HG02973 (cell line): ENCODE data around the gene ABCG1.

Experiments used
- ATAC-seq: cut with Tn5 transposase; IDR thresholded peaks from one replicate; pipeline ENCODE4 v1.9.1; 2021; ENCODE audit warnings: moderate library complexity; ENCODE audit not compliant: unreplicated experiment

The ABCG1 gene

DNA sequence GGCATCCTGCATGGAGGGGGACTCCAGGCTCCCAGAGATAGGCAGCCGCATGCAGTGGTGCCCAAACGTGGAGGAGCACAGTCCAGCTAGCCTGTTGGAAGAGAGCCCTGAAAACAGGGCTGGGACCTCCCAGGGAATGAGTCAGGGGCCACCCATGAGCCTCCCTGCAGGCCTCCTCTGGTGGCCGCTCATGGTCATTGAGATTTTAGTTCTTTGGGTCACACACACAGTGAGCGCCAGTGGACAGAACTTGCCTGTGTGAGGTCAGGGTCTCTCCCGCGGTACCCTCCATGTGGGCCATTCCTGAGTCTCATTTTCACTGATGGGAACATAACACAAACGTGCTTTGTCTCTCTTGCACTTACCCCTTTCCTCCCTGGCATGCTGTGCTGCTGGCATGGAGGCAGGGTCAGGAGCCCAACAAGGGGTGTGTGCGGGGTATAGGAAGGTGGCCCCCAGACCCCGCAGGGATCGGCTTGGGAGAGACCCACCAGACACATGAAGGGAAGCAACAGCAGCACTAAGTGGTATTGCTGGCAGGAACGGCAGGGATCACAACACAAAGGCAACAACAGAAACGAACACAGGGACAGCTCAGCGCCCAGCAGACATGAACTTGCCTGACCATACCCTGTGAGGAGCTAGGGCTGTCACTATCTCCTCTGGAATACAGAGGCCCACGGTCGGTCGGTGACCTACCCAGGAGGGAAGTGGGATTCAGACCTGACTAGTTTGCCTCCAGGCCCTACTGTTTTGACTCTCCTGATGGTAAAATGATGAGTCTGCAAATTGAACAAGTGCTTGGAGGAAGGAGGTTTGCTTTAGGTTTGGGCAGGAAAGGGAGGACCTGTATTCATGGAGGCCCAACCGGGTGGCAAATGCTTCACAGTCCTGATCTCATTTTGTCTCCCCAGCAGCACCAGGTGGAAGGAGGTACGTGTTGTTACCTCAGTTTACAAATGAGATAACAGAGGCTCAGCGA lies 31.8 kb downstream of the ABCG1 start:
- ATAC-seq, result no peak

DNA sequence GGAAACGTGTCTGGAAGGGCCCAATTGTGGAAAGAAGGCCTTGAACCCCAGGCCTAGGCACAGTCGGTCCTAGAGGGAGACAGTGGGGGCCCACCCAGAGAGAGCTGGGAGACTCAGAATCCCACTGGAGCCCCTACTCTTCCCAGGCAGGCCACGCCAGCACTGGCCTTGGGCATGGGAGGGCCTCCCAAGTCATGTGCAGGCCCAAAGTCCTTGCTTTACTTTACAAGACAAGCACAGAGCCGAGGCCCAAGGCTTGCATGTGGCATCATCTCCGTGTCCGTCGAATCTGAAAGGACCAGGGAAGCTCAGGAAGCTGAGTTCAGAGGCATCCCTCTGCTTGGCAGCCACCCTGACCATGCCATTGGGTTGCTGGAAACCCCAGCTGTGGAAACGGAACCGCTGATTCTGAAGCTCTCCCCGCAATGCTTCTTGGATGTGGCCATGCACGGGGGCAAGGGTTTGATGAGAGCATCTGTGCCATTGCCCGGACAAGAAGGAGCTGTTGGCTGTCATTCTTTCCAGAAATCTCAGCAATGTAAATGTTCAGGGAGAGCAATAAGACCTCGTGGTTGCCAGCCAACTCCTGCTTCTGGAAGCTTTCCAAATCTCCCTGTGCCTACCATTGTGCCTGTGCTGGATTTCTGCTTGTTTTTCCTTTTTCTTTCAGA lies 32.8 kb downstream of the ABCG1 start:
- ATAC-seq, result no peak

DNA sequence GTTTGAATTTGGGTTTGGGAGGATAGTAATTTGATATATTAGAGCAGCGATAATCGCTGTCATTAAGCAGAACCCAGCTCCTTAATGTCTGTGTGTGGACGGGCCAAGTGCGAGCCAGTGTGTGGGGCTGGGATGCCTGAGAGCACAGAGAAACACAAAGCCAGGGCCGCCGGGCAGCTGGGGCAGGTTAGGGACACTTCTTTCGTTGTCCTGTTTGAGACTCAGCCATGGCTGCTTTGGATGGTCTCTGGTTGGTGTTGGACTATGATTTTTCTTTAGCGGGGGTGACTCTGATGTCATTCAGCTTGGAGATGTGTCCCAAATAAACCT lies 33.4 kb downstream of the ABCG1 start:
- no peak for ATAC-seq

DNA sequence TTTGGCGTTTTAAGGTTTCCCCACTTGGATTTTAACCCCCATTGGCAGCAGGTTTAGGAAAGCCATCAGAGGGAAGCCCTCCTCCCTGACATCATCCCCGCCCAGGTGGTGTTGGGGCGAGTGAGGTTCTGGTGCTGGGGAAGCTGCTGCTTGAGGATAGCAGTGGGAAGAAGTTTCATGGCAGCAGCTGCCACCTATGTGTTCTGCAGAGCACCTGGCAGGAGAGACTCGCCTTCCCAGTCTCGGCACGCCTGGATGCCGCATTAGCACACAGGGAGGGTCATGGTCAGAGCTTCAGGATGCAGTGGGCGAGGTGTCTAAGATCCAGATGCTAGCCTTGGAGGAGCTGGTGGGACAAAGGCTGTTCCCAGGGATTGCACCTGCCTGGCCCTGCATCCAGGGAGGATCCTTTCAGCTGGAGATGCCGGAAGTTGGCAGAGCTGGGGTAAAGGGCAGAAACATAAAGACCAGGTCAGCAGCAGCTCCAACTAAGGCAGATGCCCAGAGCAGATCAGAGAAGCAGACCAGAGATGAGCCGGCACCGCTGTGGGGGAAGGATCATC lies 33.9 kb downstream of the ABCG1 start:
- no peak for ATAC-seq

DNA sequence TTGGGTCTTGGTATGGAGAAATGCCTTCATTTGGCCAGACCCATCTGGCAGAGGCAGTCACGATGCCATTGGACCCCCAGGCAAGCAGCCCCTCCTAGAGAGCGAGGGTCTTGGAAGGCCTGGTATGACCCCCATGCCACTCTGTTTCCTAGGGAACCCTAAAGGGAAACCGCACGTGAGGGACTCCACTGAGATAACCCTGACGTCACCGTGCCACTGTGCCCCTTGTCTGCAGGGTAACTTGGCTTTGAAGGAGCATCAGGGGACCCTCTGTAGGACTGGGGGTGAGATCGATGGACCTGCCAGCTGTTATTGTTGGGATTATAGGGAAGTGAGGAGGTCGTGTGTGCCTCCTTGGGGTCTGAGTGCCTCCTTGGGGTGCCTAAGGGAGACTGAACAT lies 34.5 kb downstream of the ABCG1 start:
- ATAC-seq, result no peak

DNA sequence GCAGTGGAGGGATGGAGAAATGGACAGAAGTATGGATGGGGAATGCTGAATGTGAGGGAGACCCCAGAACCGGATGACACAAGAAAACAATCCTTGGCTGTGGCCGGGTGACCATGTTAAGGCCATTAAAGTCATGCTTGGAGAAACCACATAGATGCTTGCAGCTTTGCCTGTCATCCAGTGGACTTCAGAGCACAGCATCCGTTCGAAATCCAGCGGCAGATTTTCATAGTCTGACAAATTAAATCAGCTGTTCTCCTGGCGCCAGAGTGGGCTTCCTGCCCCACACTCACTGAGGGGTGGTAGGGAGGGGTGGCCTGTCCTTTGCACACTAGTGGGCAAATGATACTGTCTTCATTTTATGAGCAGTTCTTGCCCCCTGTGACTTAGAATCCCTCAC lies 35.1 kb downstream of the ABCG1 start:
- no peak for ATAC-seq

DNA sequence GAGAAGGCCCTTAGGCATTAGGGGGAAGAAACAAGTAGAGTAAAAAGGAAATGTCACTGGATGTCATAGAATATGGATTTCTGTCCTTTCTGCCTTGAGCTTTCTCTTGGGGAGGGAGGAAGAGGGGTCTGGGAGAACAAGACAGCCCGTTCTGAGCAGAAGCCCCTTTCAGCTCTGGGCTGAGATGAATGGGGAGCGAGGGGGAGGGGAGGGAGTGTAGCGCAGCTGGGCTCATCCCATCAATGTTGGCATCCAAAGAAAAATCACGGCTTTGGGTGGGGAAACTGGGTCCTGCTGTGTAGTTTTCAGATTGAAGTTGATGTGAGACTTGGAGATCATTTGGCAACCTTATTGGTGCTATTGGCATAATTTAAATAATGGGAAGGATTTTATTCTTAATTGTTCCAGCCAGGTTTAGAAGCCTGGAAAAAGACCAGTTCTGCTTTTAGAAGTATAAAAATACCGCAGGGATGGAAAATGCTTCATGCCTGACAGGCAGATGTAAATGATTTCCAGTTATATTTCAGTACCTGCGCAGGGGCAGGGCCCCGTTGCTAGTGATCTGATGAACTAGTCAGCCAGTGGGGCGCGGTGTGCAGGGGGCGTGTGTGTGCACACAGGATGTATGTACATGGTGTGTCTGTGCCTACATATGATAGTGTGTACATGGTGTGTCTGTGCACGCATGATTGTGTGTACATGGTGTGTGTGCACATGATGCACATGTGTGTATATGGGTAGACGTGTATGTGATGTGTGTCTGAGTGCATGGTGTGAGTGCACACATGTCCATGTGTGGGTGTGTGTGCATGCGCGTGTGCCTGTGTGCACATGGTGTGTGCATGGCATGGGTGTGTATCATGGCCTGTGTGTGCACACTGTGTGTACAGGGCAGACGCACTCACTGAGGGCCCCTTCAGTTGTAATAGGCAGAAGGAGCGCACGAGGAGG lies 36.0 kb downstream of the ABCG1 start:
- no peak for ATAC-seq

DNA sequence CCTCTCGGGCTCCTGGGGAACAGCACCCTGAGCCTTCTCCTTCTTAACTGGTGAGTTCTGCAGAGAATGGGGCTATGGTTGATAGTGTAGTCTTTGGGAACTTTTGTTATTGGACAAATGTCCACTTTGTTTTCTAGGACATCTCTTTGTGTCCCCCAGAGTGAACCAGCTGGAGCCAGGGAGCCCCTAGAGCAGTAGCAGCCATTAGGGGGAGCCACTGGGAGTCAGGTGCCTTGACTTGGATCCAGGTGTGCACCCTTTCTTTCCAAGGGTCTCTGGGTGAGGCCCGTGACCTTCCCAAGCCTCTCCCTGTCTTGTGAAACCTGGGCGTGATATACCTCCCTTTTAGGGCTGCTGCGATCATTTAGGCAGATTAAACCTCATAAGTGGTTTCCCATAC lies 36.9 kb downstream of the ABCG1 start:
- no peak for ATAC-seq

DNA sequence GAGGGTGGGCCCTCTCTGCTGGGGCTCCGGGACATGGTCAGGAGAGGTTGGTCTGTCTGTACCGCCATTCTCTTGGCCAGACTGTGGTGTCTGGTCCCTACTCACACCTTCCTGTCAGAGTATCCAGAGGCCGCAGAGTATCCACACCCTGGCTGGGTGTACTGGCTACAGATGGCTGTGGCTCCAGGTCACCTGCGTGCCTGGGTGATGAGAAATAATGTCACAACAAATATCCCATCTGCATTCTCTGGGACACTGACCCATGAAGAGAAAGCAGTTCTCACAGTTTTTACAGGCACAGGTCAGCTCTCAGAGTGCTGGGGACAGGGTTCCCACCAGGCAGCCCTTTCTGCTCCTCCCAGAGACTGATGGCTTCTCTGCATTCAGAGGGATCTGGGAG lies 37.4 kb downstream of the ABCG1 start:
- ATAC-seq, result no peak

DNA sequence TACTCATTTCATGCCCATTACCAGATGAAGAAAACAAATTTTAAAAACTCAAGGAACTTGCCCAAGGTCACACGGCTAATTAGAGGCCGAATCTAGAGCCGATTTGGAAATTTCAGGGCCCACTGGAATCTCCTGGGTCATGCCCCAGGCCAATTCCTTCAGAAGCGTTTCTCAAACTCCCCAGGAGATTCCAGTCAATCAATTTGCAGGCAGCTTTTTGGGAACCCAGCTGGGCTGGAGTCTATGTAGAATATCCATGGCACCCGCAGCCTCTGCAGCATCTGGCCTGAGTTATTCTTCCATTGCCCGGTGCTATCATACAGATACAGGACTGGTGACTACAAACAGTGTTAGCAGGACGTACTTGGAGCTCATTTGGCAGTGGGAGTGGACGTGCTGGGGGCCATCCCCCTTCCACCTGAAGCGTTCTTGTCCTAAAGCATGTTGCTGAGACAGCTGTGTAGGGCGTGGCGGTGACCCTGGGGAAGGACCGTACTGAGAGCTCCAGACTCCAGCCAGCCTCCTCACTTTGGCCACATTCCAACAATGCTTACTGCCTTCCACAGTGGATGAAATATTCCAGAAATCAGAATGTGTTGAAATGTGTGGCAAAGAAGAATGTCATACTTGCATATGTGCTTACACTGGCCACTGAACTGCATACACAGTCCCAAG lies 38.3 kb downstream of the ABCG1 start:
- ATAC-seq, result no peak

DNA sequence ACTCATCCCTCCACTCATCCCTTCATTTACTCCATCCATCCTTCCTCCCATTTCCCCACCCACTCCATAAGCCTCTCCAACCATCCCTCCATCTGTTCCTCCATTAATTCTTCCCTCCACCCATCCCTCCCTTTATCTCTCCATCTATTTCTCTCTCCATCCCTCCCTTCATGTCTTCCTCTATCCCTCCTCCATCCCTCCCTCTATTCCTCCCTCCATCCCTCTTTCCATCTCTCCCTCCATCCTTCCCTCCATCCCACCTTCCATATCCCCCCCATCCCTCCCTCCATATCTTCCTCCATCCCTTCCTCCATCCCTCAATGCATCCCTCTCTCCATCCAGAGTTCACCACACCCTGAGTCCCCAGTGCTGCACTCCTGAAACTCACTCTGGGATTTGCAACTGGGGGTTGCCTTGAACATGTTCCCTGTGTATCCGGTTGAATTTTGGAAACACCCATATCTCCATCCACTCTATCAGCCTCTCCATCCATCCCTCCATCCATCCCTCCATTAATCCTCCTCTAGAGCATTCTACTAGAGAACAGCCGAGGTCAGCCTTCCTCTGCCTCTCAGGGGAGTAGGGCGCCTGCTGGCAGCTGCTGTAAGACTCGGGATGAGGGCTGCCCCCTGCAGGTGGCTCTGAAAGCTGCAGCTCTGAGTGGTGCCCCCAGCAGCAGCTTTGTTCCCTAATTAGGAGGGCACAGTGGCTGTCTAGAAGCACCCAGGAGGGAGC lies 39.4 kb downstream of the ABCG1 start:
- peak; percentile 59 for ATAC-seq

DNA sequence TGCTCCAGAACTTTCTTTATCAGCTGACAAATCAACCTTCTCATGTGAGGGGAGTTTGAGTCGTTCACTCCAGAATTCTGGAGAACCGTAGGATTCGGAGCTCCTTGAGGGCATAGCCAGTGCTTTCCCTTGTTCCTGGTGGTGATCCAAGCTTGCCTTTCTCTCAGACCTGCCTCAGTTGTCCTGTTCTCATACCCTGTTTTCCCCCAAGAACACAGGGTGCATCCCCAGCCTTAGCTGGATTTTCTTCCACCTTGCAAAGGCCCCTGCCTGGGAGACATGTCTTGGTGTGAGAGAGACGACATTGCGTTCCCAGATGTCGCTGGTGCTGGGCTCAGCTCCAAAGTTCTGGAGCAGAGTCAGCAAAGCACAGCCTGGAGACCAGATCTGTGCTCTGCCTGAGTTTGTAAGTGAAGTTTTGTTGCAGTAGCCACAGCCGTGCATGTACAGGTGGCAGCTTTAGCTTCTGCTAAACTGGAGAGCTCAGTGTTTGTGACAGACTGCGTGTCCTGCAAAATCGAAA lies 40.0 kb downstream of the ABCG1 start:
- no peak for ATAC-seq

DNA sequence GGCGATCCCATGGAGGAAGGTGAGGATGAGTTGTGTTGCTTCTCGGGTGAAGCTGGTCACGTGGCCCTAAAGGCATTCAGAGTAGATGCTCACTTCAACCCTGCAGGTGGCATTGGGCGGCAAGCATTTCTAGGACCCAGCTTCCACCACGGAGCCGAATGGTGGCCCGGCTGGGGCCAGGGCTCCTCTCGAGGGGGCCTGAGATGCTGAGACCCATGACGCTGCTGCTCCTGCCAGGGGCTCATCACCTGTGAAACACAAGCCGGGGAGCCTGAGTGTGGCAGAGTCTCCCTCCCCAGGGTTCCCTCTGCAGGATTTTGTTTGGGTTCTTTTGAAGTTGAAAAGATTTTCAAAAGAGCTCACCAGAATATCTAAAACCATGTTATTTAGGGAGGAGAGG lies 41.2 kb downstream of the ABCG1 start:
- no peak for ATAC-seq

DNA sequence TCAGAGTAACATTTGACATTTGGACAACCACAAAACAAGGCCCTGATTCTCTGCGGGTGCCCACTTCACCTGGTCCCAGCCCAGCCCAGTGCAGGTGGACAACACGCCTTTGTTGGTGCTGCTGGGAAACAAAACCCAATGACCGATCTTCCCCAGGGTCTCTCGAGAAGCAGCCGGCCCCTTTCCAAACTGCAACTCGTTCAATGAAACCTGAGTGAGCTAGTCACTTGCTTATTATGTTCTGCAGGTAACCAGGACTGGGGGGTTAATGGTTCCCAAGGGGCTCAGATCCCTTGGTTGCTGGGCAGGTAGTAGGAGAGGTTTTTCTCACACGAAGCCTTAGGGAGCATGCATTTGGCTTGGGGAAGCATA lies 42.9 kb downstream of the ABCG1 start:
- ATAC-seq, result no peak

DNA sequence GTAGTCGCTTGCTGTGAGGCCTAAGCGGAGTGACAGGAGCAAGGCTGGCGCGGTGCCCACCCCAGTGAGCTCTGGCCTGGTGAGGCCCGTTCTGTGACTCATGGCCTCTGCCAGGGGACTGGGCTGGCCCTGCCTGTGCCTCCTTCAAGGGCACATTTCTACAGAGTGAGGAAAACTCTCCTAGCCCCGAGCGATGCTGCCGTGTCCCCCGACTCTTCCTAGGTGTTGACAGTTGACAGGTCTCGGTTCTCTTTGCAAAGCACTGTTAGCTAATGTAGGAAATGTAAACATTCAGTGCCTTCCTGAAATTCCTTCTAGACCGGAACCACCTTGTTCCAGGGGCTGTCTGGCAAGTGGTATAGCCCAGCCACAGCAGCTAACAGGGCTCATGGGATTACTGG lies 43.9 kb downstream of the ABCG1 start:
- ATAC-seq, result no peak

DNA sequence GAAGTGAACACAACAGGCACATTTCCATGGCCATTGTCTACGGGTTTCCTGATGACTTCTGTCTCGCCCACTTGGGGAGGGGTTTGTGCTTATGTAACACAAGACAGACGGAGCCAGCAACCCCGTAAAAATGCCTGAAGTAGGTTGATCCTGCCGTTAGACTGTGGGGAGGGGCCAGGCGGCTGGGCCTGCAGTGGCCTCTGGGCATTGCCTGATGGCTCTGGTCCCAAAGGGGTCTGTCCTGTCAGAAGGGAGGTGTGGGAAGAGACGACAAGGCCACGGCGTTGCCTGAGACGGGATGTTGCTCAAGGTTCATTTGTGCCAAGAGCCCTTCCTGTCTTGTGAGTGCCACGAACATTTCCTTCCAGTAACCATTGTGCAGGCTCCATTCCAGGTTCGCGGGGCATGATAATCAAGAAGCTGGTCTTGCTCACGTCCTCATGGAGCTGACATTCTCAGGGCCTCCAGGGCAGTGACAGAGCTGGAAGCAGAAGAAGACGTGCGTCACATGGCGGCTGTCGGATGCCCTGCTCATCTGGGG lies 44.7 kb downstream of the ABCG1 start:
- ATAC-seq, result no peak

DNA sequence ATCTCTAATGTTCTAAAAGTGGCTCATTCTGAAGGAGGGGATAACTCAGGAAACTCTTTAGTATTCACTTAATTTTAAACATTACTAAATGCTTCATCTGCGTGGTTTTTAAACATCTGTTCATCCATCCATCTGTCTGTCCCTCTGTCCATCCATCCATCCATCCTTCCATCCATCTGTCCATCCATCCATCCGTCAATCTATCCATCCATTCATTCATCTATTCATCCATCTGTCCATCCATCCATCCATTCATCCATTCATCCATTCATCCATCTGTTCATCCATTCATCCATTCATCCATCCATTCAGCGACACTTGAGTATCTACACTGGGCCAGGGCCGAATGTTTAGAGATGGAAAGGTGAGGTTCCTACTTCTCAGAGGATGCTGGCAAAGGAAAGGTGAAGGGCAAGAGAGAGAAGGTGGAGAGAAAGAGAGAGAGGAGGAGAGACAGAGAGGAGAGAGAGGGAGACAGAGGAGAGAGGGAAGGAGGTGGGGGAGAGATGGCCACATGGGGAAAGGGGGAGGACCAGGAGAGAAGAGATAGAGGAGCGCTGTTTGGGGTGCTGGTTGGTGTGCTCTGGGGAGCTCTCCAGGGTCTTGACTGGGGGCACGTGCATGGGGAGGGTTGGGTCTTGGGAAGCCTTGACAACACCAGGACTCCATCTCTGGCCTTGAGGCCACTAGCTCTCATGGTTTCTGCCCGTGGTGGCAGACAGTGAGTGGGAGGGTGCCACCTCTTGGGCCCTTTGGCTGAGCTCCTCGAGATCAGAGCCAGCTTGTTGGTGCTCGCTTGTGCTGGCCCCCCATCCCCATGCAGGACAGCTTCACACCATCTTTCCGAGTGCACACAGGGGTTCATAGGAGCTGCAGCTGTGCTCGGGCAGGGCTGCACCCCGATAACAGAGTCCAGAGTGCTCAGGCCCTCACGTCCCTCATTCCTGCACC lies 45.6 kb downstream of the ABCG1 start:
- ATAC-seq, result no peak

DNA sequence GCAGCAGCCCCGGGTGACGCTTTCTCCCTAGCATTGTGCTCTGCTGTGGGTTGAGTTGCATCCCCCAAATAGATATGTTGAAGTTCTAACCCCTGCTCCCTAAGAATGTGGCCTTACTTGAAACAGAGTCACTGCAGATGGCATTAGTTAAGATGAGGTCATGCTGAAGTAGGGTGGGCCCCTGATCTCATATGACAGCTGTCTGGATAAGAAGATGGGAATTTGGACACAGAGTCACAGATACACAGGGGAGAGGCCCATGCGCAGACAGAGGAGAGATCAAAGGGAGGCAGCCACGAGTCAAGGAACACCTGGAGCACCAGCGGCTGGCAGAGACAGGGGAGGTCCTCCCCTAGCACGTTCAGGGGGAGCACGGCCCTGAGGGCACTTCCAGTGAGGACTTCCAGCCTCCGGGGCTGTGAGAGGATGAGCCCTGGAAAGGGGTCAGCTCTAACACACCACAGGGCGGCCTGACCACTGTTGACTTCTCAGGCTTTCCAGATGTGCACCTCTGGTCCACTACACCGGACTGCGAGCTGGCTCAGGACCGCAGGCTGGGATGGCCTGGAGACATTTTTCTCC lies 46.4 kb downstream of the ABCG1 start:
- ATAC-seq, result no peak
